Metanephros (tissue), 1 donor: ENCODE measurements around the gene SIPA1L2. TPM values are rescaled to one million over a fixed set of nuclear protein-coding genes. Genes with fewer than 3 reads are reported as not detected.

Source experiments
- total RNA-seq: library from RNA; depleted of rRNA; stranded (reverse); fragments of >200 nt; gene quantifications from one replicate; pipeline ENCODE4 v1.2.3, GENCODE V29; 2014

The SIPA1L2 gene, protein sequence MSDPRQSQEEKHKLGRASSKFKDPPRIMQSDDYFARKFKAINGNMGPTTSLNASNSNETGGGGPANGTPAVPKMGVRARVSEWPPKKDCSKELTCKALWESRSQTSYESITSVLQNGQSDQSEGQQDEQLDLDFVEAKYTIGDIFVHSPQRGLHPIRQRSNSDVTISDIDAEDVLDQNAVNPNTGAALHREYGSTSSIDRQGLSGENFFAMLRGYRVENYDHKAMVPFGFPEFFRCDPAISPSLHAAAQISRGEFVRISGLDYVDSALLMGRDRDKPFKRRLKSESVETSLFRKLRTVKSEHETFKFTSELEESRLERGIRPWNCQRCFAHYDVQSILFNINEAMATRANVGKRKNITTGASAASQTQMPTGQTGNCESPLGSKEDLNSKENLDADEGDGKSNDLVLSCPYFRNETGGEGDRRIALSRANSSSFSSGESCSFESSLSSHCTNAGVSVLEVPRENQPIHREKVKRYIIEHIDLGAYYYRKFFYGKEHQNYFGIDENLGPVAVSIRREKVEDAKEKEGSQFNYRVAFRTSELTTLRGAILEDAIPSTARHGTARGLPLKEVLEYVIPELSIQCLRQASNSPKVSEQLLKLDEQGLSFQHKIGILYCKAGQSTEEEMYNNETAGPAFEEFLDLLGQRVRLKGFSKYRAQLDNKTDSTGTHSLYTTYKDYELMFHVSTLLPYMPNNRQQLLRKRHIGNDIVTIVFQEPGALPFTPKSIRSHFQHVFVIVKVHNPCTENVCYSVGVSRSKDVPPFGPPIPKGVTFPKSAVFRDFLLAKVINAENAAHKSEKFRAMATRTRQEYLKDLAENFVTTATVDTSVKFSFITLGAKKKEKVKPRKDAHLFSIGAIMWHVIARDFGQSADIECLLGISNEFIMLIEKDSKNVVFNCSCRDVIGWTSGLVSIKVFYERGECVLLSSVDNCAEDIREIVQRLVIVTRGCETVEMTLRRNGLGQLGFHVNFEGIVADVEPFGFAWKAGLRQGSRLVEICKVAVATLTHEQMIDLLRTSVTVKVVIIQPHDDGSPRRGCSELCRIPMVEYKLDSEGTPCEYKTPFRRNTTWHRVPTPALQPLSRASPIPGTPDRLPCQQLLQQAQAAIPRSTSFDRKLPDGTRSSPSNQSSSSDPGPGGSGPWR (N-terminal part only)
- total RNA-seq = 51.1 TPM

DNA sequence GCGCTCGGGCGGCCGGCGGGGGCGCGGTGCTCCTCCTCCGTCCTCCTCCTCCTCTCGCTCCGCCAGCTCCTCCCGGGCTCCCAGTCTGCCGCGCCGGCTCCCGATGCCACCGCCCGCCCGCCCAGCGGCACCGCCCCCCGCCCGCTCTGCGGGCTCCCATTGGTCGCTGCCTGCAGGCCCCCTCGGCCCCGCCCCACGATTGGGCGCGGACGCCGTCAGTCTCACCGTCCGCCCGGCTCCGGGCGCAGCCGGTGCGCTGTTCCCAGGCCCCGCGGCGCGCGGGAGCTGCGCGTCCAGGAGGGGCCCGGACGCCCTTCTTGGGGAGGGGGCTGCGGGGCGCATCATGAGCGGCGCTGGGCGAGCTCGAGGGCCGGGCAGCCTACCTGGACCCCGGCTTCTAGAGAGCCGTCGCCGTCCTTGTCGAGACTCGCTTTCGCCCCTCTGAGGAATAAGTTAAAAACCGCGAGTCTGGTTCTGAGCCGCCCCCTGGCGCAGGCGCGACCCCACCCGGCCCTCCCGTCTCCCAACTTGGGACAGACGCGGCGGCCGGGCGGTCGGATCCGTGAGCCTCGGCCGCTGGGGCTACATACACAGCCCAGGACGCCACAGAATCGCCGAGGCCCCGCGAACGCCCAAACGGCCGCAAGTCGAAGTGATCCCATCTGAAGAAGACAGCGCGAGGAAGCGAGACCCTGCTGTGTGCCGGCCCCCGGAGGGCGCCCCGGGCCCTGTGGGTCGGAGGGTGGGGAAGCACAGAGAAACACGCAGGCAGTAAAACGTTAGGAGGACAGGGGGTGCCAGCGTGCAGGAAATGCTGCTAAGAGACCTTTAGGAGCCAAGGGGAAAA lies at the start of gene SIPA1L2:
TSS of gene SIPA1L2 (minus strand) at position 87 of the 847 bp plus-strand sequence. CDS start 114,794 bp downstream, outside the sequence.

Other genes starting within 250 kb of the SIPA1L2 start
- 4.7 TPM for gene MAP10, start 175.3 kb upstream of the SIPA1L2 start, total RNA-seq